Skeletal muscle tissue (tissue), 4 donors: Measurements from ENCODE around the gene DDX49. TPM values are rescaled to one million over a fixed set of nuclear protein-coding genes. Genes with fewer than 3 reads are reported as not detected.
A peak's percentile ranks its signal among the peaks of the same experiment; 100 is the strongest.

ENCODE experiments used
- H3K27ac ChIP-seq: one replicate; pipeline ENCODE4 v1.7.0; 2013; ENCODE audit warnings: mild to moderate bottlenecking, low read depth, low read length, inconsistent platforms
- H3K27me3 ChIP-seq, 3 donors: one replicate each; pipeline ENCODE4 v1.7.0; 2013; ENCODE audit warnings: low read length in 3 of 3; ENCODE audit not compliant: control insufficient read depth in 3 of 3, insufficient read depth in 3 of 3
- H3K36me3 ChIP-seq, 3 donors: one replicate each; pipeline ENCODE4 v1.7.0; 2013; ENCODE audit warnings: low read length in 3 of 3; ENCODE audit not compliant: control insufficient read depth in 3 of 3, insufficient read depth in 3 of 3
- H3K4me1 ChIP-seq, 3 donors: one replicate each; pipeline ENCODE4 v1.7.0; 2013; ENCODE audit warnings: low read length in 3 of 3, mild to moderate bottlenecking in 3 of 3; ENCODE audit not compliant: control insufficient read depth in 3 of 3, insufficient read depth in 3 of 3
- H3K4me3 ChIP-seq, 3 donors: one replicate each; pipeline ENCODE4 v1.7.0; 2013; ENCODE audit warnings: low read length in 3 of 3
- H3K9ac ChIP-seq, 3 donors: one replicate each; pipeline ENCODE4 v1.7.0; 2013; ENCODE audit warnings: low read length in 3 of 3, mild to moderate bottlenecking in 3 of 3, moderate library complexity in 2 of 3, low read depth in 1 of 3
- H3K9me3 ChIP-seq, 3 donors: one replicate each; pipeline ENCODE4 v1.7.0; 2013; ENCODE audit warnings: low read length in 3 of 3; ENCODE audit not compliant: control insufficient read depth in 3 of 3
- total RNA-seq: library from RNA; depleted of rRNA; stranded (reverse); fragments of >200 nt; gene quantifications from one replicate; pipeline ENCODE4 v1.2.3, GENCODE V29; 2014
- donor health status: Osteomylitis.

DDX49 gene
- total RNA-seq, 1 donor from 2014 or later, result 35.0 TPM

GRCh38 chr19:18941628-18942354 lies 22.3 kb downstream of the DDX49 start:
- peak overlapping the region in 1 of 3 donors; percentile 75 for H3K9ac ChIP-seq
- H3K27ac ChIP-seq, result peak overlapping the region; percentile 60

GRCh38 chr19:18942692-18943091 lies 23.2 kb downstream of the DDX49 start:
- Histone ChIP-seq H3K9ac (no peak overlapping the region), H3K9me3 (no peaks in the 10 kb centered on the region), H3K36me3 (peaks cover 11 to 13% (median 11%) of the 10 kb centered on the region in 3 donors), H3K4me1 (peaks cover 18 to 26% (median 21%) of the 10 kb centered on the region in 3 donors), H3K27me3 (no peaks in the 10 kb centered on the region), H3K27ac (no peak overlapping the region), H3K4me3 (no peak overlapping the region)

More at GRCh38 chr19:18941628-18942354, 22.3 kb downstream of the DDX49 start:
- Histone ChIP-seq H3K4me3 (peak overlapping the region; percentile 52 to 68 (median 57)), H3K4me1 (peaks cover 18 to 26% (median 21%) of the 10 kb centered on the region in 3 donors), H3K9me3 (no peaks in the 10 kb centered on the region), H3K27me3 (no peaks in the 10 kb centered on the region), H3K36me3 (peaks cover 10 to 13% (median 12%) of the 10 kb centered on the region in 3 donors)

GRCh38 chr19:18943465-18943864 lies 23.9 kb downstream of the DDX49 start:
- H3K27me3 ChIP-seq, result no peaks in the 10 kb centered on the region
- peaks cover 18 to 23% (median 21%) of the 10 kb centered on the region in 3 donors for H3K4me1 ChIP-seq
- peaks cover 7 to 12% (median 10%) of the 10 kb centered on the region in 3 donors for H3K36me3 ChIP-seq
- no peaks in the 10 kb centered on the region for H3K9me3 ChIP-seq
- no peak overlapping the region for H3K4me3 ChIP-seq
- no peak overlapping the region for H3K27ac ChIP-seq
- peak overlapping the region in 1 of 3 donors; percentile 16 for H3K9ac ChIP-seq

GRCh38 chr19:18945297-18945696 lies 25.8 kb downstream of the DDX49 start:
- Histone ChIP-seq H3K9me3 (no peaks in the 10 kb centered on the region), H3K4me1 (peaks cover 7 to 9% (median 8%) of the 10 kb centered on the region in 3 donors), H3K27ac (no peak overlapping the region), H3K27me3 (no peaks in the 10 kb centered on the region), H3K9ac (no peak overlapping the region), H3K4me3 (no peak overlapping the region), H3K36me3 (peaks cover 7 to 12% (median 12%) of the 10 kb centered on the region in 3 donors)

- H3K27me3 ChIP-seq, result no peaks in the 10 kb centered on the region
- H3K27ac ChIP-seq, result no peak overlapping the region
- peaks cover 6 to 8% (median 6%) of the 10 kb centered on the region in 3 donors for H3K4me1 ChIP-seq
- H3K4me3 ChIP-seq, result no peak overlapping the region
- H3K9ac ChIP-seq, result no peak overlapping the region
- H3K9me3 ChIP-seq, result no peaks in the 10 kb centered on the region
- H3K36me3 ChIP-seq, result peaks cover 7 to 12% (median 12%) of the 10 kb centered on the region in 3 donors
Measured at GRCh38 chr19:18946335-18946734, 26.8 kb downstream of the DDX49 start.

GRCh38 chr19:18946918-18947317 lies 27.4 kb downstream of the DDX49 start:
- H3K4me1 ChIP-seq, result peaks cover under 1 to 2% (median under 1%) of the 10 kb centered on the region in 3 donors
- H3K36me3 ChIP-seq, result peaks cover 7 to 12% (median 12%) of the 10 kb centered on the region in 3 donors
- H3K27ac ChIP-seq, result no peak overlapping the region
- H3K9ac ChIP-seq, result no peak overlapping the region
- no peak overlapping the region for H3K4me3 ChIP-seq
- no peaks in the 10 kb centered on the region for H3K27me3 ChIP-seq
- no peaks in the 10 kb centered on the region for H3K9me3 ChIP-seq

- Histone ChIP-seq H3K4me3 (no peak overlapping the region), H3K27me3 (no peaks in the 10 kb centered on the region), H3K9me3 (no peaks in the 10 kb centered on the region), H3K4me1 (peaks cover 0 to 3% (median 2%) of the 10 kb centered on the region in 3 donors), H3K27ac (no peak overlapping the region), H3K36me3 (peaks cover 7 to 12% (median 12%) of the 10 kb centered on the region in 3 donors), H3K9ac (no peak overlapping the region)
Measured at GRCh38 chr19:18948075-18948975, 28.8 kb downstream of the DDX49 start.

GRCh38 chr19:18948976-18949356 lies 29.5 kb downstream of the DDX49 start:
- H3K9me3 ChIP-seq, result no peaks in the 10 kb centered on the region
- H3K9ac ChIP-seq, result no peak overlapping the region
- H3K36me3 ChIP-seq, result peaks cover 7 to 12% (median 12%) of the 10 kb centered on the region in 3 donors
- peaks cover 0 to 5% (median 3%) of the 10 kb centered on the region in 3 donors for H3K4me1 ChIP-seq
- H3K27me3 ChIP-seq, result no peaks in the 10 kb centered on the region
- no peak overlapping the region for H3K27ac ChIP-seq
- H3K4me3 ChIP-seq, result no peak overlapping the region

GRCh38 chr19:18949858-18950257 lies 30.3 kb downstream of the DDX49 start:
- no peak overlapping the region for H3K4me3 ChIP-seq
- peaks cover 7 to 12% (median 12%) of the 10 kb centered on the region in 3 donors for H3K36me3 ChIP-seq
- H3K9me3 ChIP-seq, result no peaks in the 10 kb centered on the region
- H3K4me1 ChIP-seq, result peaks cover 0 to 5% (median 3%) of the 10 kb centered on the region in 3 donors
- H3K27ac ChIP-seq, result no peak overlapping the region
- no peak overlapping the region for H3K9ac ChIP-seq
- H3K27me3 ChIP-seq, result no peaks in the 10 kb centered on the region
